OCI-LY3 (cell line): ENCODE results near the gene NCEH1.

Experiments
- H2AFZ ChIP-seq: fragments of 200-600, 300-600 bp; shearing (Covaris generic); 2 replicates; pipeline ENCODE4 v1.6.0; 2014; ENCODE audit warnings: antibody characterized with exemption, low read depth, low read length
- H3K27ac ChIP-seq: fragments of 200-600, 300-600 bp; sonication (generic); 2 replicates; pipeline ENCODE4 v1.5.1; 2014; ENCODE audit warnings: mild to moderate bottlenecking, low read length, moderate library complexity, mixed read lengths
- H3K27me3 ChIP-seq: fragments of 200-600, 300-600 bp; sonication (generic); 2 replicates; pipeline ENCODE4 v1.6.1; 2014; ENCODE audit warnings: low read depth, low read length, mixed read lengths
- H3K36me3 ChIP-seq: fragments of 200-600, 300-600 bp; sonication (generic); replicated peaks from 2 replicates; pipeline ENCODE3; 2014; ENCODE audit warnings: low read depth, low read length, mixed read lengths
- H3K4me1 ChIP-seq: fragments of 300-600, 200-600 bp; sonication (generic); 2 replicates; pipeline ENCODE4 v1.6.1; 2014; ENCODE audit warnings: low read length, mixed read lengths
- H3K4me2 ChIP-seq: fragments of 200-600, 300-600 bp; sonication (generic); 2 replicates; pipeline ENCODE4 v1.6.1; 2014; ENCODE audit warnings: low read length, mixed read lengths
- H3K4me3 ChIP-seq: fragments of 300-600, 200-600 bp; sonication (generic); 2 replicates; pipeline ENCODE4 v1.5.1; 2014; ENCODE audit warnings: antibody characterized with exemption, mild to moderate bottlenecking, low read length, moderate library complexity
- H3K79me2 ChIP-seq: fragments of 300-600, 200-600 bp; shearing (Covaris generic); 2 replicates; pipeline ENCODE4 v1.6.1; 2014; ENCODE audit warnings: mild to moderate bottlenecking, low read length, mixed read lengths
- H3K9ac ChIP-seq: fragments of 300-600, 200-600 bp; shearing (Covaris generic); 2 replicates; pipeline ENCODE4 v1.6.0; 2014; ENCODE audit warnings: mild to moderate bottlenecking, low read length, moderate library complexity
- H3K9me3 ChIP-seq: fragments of 200-600, 300-600 bp; shearing (Covaris generic); 2 replicates; pipeline ENCODE4 v1.6.1; 2014; ENCODE audit warnings: low read length, mixed read lengths; ENCODE audit not compliant: insufficient read depth
- H4K20me1 ChIP-seq: fragments of 200-600, 300-600 bp; sonication (generic); 2 replicates; pipeline ENCODE4 v1.6.1; 2016; ENCODE audit warnings: low read length, mixed read lengths; ENCODE audit not compliant: insufficient read depth
- CTCF ChIP-seq: fragments of 200-600, 300-600 bp; sonication (generic); IDR thresholded peaks from 2 replicates; pipeline ENCODE4 v1.5.1; 2014; ENCODE audit warnings: antibody characterized with exemption, low read length, low read depth
- EZH2phosphoT487 ChIP-seq: fragments of 200-600 bp; shearing (Covaris generic); IDR thresholded peaks from 2 replicates; pipeline ENCODE4 v1.6.1; 2018; ENCODE audit warnings: antibody characterized with exemption, mixed run types, low read depth

Gene NCEH1

GRCh38 chr3:172604895-172605646, 105.8 kb downstream of the NCEH1 start:
- Histone ChIP-seq H3K4me2 (no peak overlapping the region), H3K36me3 (no peaks in the 10 kb centered on the region), H3K9me3 (no peaks in the 10 kb centered on the region), H3K79me2 (no peaks in the 10 kb centered on the region), H3K27me3 (no peaks in the 10 kb centered on the region), H3K27ac (no peak overlapping the region), H3K4me3 (no peak overlapping the region), H2AFZ (no peak overlapping the region), H3K4me1 (peaks cover 9% of the 10 kb centered on the region), H3K9ac (no peak overlapping the region), H4K20me1 (no peaks in the 10 kb centered on the region)
- no peak for TF ChIP-seq EZH2phosphoT487

GRCh38 chr3:172601066-172601832, 109.6 kb downstream of the NCEH1 start:
- Histone ChIP-seq H3K4me3 (no peak overlapping the region), H3K36me3 (no peaks in the 10 kb centered on the region), H3K27me3 (no peaks in the 10 kb centered on the region), H3K4me1 (peaks cover 3% of the 10 kb centered on the region; the same call in 1 of the 2 replicates), H4K20me1 (no peaks in the 10 kb centered on the region), H3K9ac (no peak overlapping the region), H3K9me3 (no peaks in the 10 kb centered on the region), H2AFZ (no peak overlapping the region), H3K4me2 (no peak overlapping the region), H3K27ac (no peak overlapping the region), H3K79me2 (no peaks in the 10 kb centered on the region)
- TF ChIP-seq CTCF: no peak
- TF ChIP-seq EZH2phosphoT487: no peak

- Histone ChIP-seq H4K20me1 (no peaks in the 10 kb centered on the region), H3K27ac (no peak overlapping the region), H3K36me3 (no peaks in the 10 kb centered on the region), H3K9me3 (no peaks in the 10 kb centered on the region), H3K27me3 (no peaks in the 10 kb centered on the region), H3K4me3 (no peak overlapping the region), H3K9ac (no peak overlapping the region), H3K4me2 (no peak overlapping the region), H3K79me2 (no peaks in the 10 kb centered on the region), H3K4me1 (peaks cover 5% of the 10 kb centered on the region), H2AFZ (no peak overlapping the region)
- TF ChIP-seq EZH2phosphoT487: no peak
- TF ChIP-seq CTCF: no peak
These were observed 110.2 kb downstream of the NCEH1 start for GRCh38 chr3:172600644-172601065.

GRCh38 chr3:172598904-172599303, 112.0 kb downstream of the NCEH1 start:
- no peak overlapping the region for H2AFZ ChIP-seq
- H3K4me1 ChIP-seq: peaks cover 16% of the 10 kb centered on the region

More at GRCh38 chr3:172598904-172599303, 112.0 kb downstream of the NCEH1 start:
- Histone ChIP-seq H3K79me2 (no peaks in the 10 kb centered on the region), H3K9ac (no peak overlapping the region), H3K4me2 (no peak overlapping the region), H3K4me3 (no peak overlapping the region), H3K27ac (no peak overlapping the region), H3K36me3 (no peaks in the 10 kb centered on the region), H3K27me3 (no peaks in the 10 kb centered on the region), H4K20me1 (no peaks in the 10 kb centered on the region), H3K9me3 (no peaks in the 10 kb centered on the region)
- TF ChIP-seq EZH2phosphoT487 (no peak), CTCF (no peak)
